ENCODE data around the gene RPL5.

Gene RPL5

DNA sequence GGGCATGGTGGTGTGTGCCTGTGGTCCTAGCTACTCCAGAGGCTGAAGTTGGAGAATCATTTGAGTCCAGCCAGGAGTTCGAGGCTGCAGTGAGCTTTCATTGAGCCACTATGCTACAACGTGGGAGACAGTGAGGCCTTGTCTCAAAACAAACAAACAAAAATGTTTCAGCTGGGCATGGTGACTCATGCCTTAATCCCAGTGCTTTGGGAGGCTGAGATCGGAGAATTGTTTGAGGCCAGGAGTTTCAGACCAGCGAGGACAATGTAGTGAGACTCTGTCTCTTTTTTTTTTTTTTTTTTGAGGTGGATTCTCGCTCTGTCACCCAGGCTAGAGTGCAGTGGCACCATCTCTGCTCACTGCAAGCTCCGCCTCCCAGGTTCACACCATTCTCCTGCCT lies 5.0 kb upstream of the RPL5 start:
- Histone ChIP-seq H3K9me3 (ENCODE audit: severe bottlenecking) (no peaks in the 10 kb centered on the region), H3K27ac (no peak overlapping the region), H3K4me3 (ENCODE audit: low read depth, low read length) (no peak overlapping the region), H3K36me3 (no peaks in the 10 kb centered on the region), H3K27me3 (ENCODE audit: insufficient read depth, low read depth, severe bottlenecking) (no peaks in the 10 kb centered on the region)
- DNase-seq, result no peak
- TF ChIP-seq CTCF (IDR thresholded peaks at IDR 0.05; ENCODE audit: low read depth, low read length), result no peak

DNA sequence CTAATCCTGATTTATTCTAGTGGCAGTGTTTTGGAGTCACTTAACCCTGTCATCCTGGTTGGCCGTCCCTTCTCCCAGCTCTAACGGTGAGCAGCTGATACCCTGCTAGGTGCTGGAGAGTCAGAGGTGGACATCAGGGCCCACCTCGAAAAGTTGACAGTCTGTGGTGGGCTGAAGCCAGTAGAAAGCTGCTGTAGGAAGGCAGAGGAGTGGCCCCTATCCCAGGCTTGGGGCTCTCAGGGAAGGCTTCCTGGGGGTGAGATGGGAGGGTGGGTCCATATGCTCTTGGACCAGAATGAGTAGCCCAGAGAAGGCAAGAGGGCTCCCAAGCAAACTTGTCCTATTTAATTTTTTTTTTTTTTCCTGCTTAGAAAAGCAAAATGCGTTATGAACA lies 475 bp upstream of the RPL5 start:
- Histone ChIP-seq H3K4me3 (ENCODE audit: low read depth, low read length) (peak overlapping the region; percentile 86), H3K36me3 (peaks cover 41% of the 10 kb centered on the region), H3K27me3 (ENCODE audit: insufficient read depth, low read depth, severe bottlenecking) (no peaks in the 10 kb centered on the region), H3K27ac (peak overlapping the region; percentile 95; the same call in 1 of the 2 replicates), H3K9me3 (ENCODE audit: severe bottlenecking) (no peaks in the 10 kb centered on the region)
- no peak for TF ChIP-seq CTCF (IDR thresholded peaks at IDR 0.05; ENCODE audit: low read depth, low read length)
- no peak for DNase-seq

GRCh38 chr1:92832537-92833114 lies 786 bp downstream of the RPL5 start:
- DNase-seq, result no peak
- Histone ChIP-seq H3K27me3 (ENCODE audit: insufficient read depth, low read depth, severe bottlenecking) (no peaks in the 10 kb centered on the region), H3K9me3 (ENCODE audit: severe bottlenecking) (no peaks in the 10 kb centered on the region), H3K27ac (peak overlapping the region; percentile 95), H3K4me3 (ENCODE audit: low read depth, low read length) (peak overlapping the region; percentile 86), H3K36me3 (peaks cover 54% of the 10 kb centered on the region)
- no peak for TF ChIP-seq CTCF (IDR thresholded peaks at IDR 0.05; ENCODE audit: low read depth, low read length)

GRCh38 chr1:92833840-92834239 lies 2.0 kb downstream of the RPL5 start:
- no peak for DNase-seq
- H3K9me3 ChIP-seq (ENCODE audit: severe bottlenecking), result no peaks in the 10 kb centered on the region
- H3K36me3 ChIP-seq, result peaks cover 66% of the 10 kb centered on the region
- no peaks in the 10 kb centered on the region for H3K27me3 ChIP-seq (ENCODE audit: insufficient read depth, low read depth, severe bottlenecking)
- TF ChIP-seq CTCF (IDR thresholded peaks at IDR 0.05; ENCODE audit: low read depth, low read length), result no peak
- H3K4me3 ChIP-seq (ENCODE audit: low read depth, low read length), result no peak overlapping the region
- no peak overlapping the region for H3K27ac ChIP-seq

GRCh38 chr1:92834617-92835016 lies 2.8 kb downstream of the RPL5 start:
- H3K36me3 ChIP-seq, result peaks cover 74% of the 10 kb centered on the region
- no peaks in the 10 kb centered on the region for H3K9me3 ChIP-seq (ENCODE audit: severe bottlenecking)
- no peak overlapping the region for H3K27ac ChIP-seq
- no peak for DNase-seq
- H3K4me3 ChIP-seq (ENCODE audit: low read depth, low read length), result no peak overlapping the region
- no peaks in the 10 kb centered on the region for H3K27me3 ChIP-seq (ENCODE audit: insufficient read depth, low read depth, severe bottlenecking)
- no peak for TF ChIP-seq CTCF (IDR thresholded peaks at IDR 0.05; ENCODE audit: low read depth, low read length)

- no peak for DNase-seq
- Histone ChIP-seq H3K36me3 (peaks cover 97% of the 10 kb centered on the region), H3K4me3 (ENCODE audit: low read depth, low read length) (no peak overlapping the region), H3K9me3 (ENCODE audit: severe bottlenecking) (no peaks in the 10 kb centered on the region), H3K27me3 (ENCODE audit: insufficient read depth, low read depth, severe bottlenecking) (no peaks in the 10 kb centered on the region), H3K27ac (no peak overlapping the region)
- TF ChIP-seq CTCF (IDR thresholded peaks at IDR 0.05; ENCODE audit: low read depth, low read length), result no peak
Measured at GRCh38 chr1:92837062-92837461, 5.2 kb downstream of the RPL5 start.
